ENCODE results near the gene GRB10. TPM values are rescaled to one million over a fixed set of nuclear protein-coding genes. Genes with fewer than 3 reads are reported as not detected.
"Not testable (repeated sequence)": the region's sequence is repeated elsewhere in the genome, so short reads cannot be mapped to it uniquely, and the experiment has no call there.

The GRB10 gene
- polyA plus RNA-seq, 1 donor from 2014 or later = 78.4 TPM

DNA sequence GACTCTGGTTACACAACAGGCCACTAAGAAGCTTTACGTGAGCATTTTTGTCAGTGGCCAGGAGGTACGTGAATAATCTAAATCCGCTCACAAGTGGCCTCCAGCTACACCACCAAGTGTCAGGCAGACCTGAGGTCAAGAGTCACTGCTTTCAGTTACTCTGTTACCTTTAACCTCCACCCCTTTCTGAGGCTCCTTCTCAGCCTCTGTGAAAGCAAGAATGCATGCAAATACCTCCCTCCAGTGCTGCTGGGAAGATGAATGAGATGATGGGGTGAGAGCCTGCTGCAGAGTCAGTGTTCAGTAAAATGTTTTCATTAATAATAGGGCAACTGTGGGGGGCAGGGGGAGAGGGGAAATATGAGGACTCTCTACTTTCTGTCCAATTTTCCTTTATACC lies 228.7 kb downstream of the GRB10 start:
- H3K36me3 ChIP-seq (ENCODE audit: insufficient read depth, low read length) = no peaks in the 10 kb centered on the region

GRCh38 chr7:50552921-50553320 lies 229.8 kb downstream of the GRB10 start:
- Histone ChIP-seq H3K9ac (ENCODE audit: low read length) (no peak overlapping the region), H3K79me2 (replicated peaks; ENCODE audit: insufficient read depth, low read length) (no peaks in the 10 kb centered on the region), H3K9me2 (ENCODE audit: insufficient read depth, low read length) (no peaks in the 10 kb centered on the region), H4K20me1 (ENCODE audit: insufficient read depth) (no peaks in the 10 kb centered on the region), H3K4me3 (ENCODE audit: low read length) (no peak overlapping the region), H3K27ac (ENCODE audit: low read length) (peak overlapping the region; percentile 51), H3K9me3 (ENCODE audit: low read length) (no peaks in the 10 kb centered on the region), H2AFZ (ENCODE audit: low read depth, low read length) (no peak overlapping the region), H3K36me3 (ENCODE audit: insufficient read depth, low read length) (no peaks in the 10 kb centered on the region), H3K27me3 (ENCODE audit: insufficient read depth, low read depth, low read length) (no peaks in the 10 kb centered on the region), H3F3A (ENCODE audit: insufficient read depth, low read length, poor library complexity, severe bottlenecking) (peaks cover 4% of the 10 kb centered on the region), H3K4me2 (ENCODE audit: low read length) (no peak overlapping the region)
- TF ChIP-seq, protein P1, sequence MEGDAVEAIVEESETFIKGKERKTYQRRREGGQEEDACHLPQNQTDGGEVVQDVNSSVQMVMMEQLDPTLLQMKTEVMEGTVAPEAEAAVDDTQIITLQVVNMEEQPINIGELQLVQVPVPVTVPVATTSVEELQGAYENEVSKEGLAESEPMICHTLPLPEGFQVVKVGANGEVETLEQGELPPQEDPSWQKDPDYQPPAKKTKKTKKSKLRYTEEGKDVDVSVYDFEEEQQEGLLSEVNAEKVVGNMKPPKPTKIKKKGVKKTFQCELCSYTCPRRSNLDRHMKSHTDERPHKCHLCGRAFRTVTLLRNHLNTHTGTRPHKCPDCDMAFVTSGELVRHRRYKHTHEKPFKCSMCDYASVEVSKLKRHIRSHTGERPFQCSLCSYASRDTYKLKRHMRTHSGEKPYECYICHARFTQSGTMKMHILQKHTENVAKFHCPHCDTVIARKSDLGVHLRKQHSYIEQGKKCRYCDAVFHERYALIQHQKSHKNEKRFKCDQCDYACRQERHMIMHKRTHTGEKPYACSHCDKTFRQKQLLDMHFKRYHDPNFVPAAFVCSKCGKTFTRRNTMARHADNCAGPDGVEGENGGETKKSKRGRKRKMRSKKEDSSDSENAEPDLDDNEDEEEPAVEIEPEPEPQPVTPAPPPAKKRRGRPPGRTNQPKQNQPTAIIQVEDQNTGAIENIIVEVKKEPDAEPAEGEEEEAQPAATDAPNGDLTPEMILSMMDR (IDR thresholded peaks at IDR 0.05; ENCODE audit: poor library complexity, severe bottlenecking) = no peak
- no peak for TF ChIP-seq EZH2 (IDR thresholded peaks at IDR 0.05; ENCODE audit: borderline replicate concordance, insufficient read depth, low read length, poor library complexity, severe bottlenecking)
- TF ChIP-seq SMC3 (conservative IDR thresholded peaks at IDR 0.05; ENCODE audit: poor library complexity) = no peak
- no peak for TF ChIP-seq EP300 (conservative IDR thresholded peaks at IDR 0.05; ENCODE audit: poor library complexity, severe bottlenecking)
- no peak for TF ChIP-seq MXI1 (conservative IDR thresholded peaks at IDR 0.05; ENCODE audit: poor library complexity, severe bottlenecking)

More for the DNA sequence above, 228.7 kb downstream of the GRB10 start:
- peaks cover 4% of the 10 kb centered on the region for H3F3A ChIP-seq (ENCODE audit: insufficient read depth, low read length, poor library complexity, severe bottlenecking)
- H3K4me3 ChIP-seq (ENCODE audit: low read length) = no peak overlapping the region
- H3K27ac ChIP-seq (ENCODE audit: low read length) = no peak overlapping the region
- H4K20me1 ChIP-seq (ENCODE audit: insufficient read depth) = no peaks in the 10 kb centered on the region
- no peaks in the 10 kb centered on the region for H3K79me2 ChIP-seq (replicated peaks; ENCODE audit: insufficient read depth, low read length)
- TF ChIP-seq EP300 (conservative IDR thresholded peaks at IDR 0.05; ENCODE audit: poor library complexity, severe bottlenecking) (no peak), RAD21 (conservative IDR thresholded peaks at IDR 0.05) (no peak), EZH2 (IDR thresholded peaks at IDR 0.05; ENCODE audit: borderline replicate concordance, insufficient read depth, low read length, poor library complexity, severe bottlenecking) (no peak)
- TF ChIP-seq, protein P1 (IDR thresholded peaks at IDR 0.05; ENCODE audit: poor library complexity, severe bottlenecking) = no peak
- H3K4me2 ChIP-seq (ENCODE audit: low read length) = no peak overlapping the region
- no peaks in the 10 kb centered on the region for H3K9me3 ChIP-seq (ENCODE audit: low read length)
- no peak overlapping the region for H2AFZ ChIP-seq (ENCODE audit: low read depth, low read length)
- H3K27me3 ChIP-seq (ENCODE audit: insufficient read depth, low read depth, low read length) = no peaks in the 10 kb centered on the region
- H3K9ac ChIP-seq (ENCODE audit: low read length) = no peak overlapping the region
- no peaks in the 10 kb centered on the region for H3K9me2 ChIP-seq (ENCODE audit: insufficient read depth, low read length)

- H3K27ac ChIP-seq (ENCODE audit: low read length) = peak overlapping the region; percentile 51
- H4K20me1 ChIP-seq (ENCODE audit: insufficient read depth) = no peaks in the 10 kb centered on the region
- H3K9me2 ChIP-seq (ENCODE audit: insufficient read depth, low read length) = no peaks in the 10 kb centered on the region
- H3K9ac ChIP-seq (ENCODE audit: low read length) = peak overlapping the region; percentile 31
- no peak overlapping the region for H3K4me2 ChIP-seq (ENCODE audit: low read length)
- peak; percentile 9 for TF ChIP-seq POLR2AphosphoS5 (IDR thresholded peaks at IDR 0.05)
- no peak for TF ChIP-seq TAF1 (IDR thresholded peaks at IDR 0.05; ENCODE audit: low read depth)
- no peaks in the 10 kb centered on the region for H3F3A ChIP-seq (ENCODE audit: insufficient read depth, low read length, poor library complexity, severe bottlenecking)
- H3K79me2 ChIP-seq (replicated peaks; ENCODE audit: insufficient read depth, low read length) = no peaks in the 10 kb centered on the region
- H3K4me3 ChIP-seq (ENCODE audit: low read length) = no peak overlapping the region
- no peaks in the 10 kb centered on the region for H3K9me3 ChIP-seq (ENCODE audit: low read length)
- no peaks in the 10 kb centered on the region for H3K36me3 ChIP-seq (ENCODE audit: insufficient read depth, low read length)
- H3K27me3 ChIP-seq (ENCODE audit: insufficient read depth, low read depth, low read length) = no peaks in the 10 kb centered on the region
- peak overlapping the region; percentile 54 for H2AFZ ChIP-seq (ENCODE audit: low read depth, low read length)
Measured at GRCh38 chr7:50552139-50552538, 230.6 kb downstream of the GRB10 start.

DNA sequence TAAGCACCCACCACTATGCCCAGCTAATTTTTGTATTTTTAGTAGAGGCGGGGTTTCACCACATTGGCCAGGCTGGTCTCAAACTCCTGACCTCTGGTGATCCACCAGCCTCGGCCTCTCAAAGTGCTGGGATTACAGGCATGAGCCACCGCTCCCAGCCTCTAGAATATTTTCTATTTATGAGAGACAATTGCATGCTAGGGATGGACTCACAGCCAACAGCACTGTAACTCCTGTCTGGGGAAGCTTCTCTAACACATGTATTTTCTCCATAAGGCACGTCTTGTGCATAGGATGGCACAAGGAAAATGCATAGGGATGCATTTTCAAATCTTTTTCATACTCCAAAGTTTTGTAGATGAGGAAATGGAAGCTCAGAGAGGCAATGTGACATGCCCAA lies 237.1 kb downstream of the GRB10 start:
- not testable (repeated sequence) for H3F3A ChIP-seq (ENCODE audit: insufficient read depth, low read length, poor library complexity, severe bottlenecking); H3K9me2 ChIP-seq (ENCODE audit: insufficient read depth, low read length); H4K20me1 ChIP-seq (ENCODE audit: insufficient read depth); H3K36me3 ChIP-seq (ENCODE audit: insufficient read depth, low read length); H3K4me2 ChIP-seq (ENCODE audit: low read length); H3K79me2 ChIP-seq (replicated peaks; ENCODE audit: insufficient read depth, low read length); H3K9ac ChIP-seq (ENCODE audit: low read length); H3K27ac ChIP-seq (ENCODE audit: low read length); H3K27me3 ChIP-seq (ENCODE audit: insufficient read depth, low read depth, low read length); H3K4me3 ChIP-seq (ENCODE audit: low read length); H3K9me3 ChIP-seq (ENCODE audit: low read length); H2AFZ ChIP-seq (ENCODE audit: low read depth, low read length)
